NCI-H2196 (cell line): ENCODE data around the gene RASL12.
A peak's percentile ranks its signal among the peaks of the same experiment; 100 is the strongest.
"Not testable (repeated sequence)": the region's sequence is repeated elsewhere in the genome, so short reads cannot be mapped to it uniquely, and the experiment has no call there.

Experiments
- DNase-seq: peaks from one replicate; lab custom pipeline; 2025; ENCODE audit not compliant: unreplicated experiment; lab: John Stamatoyannopoulos, UW

The RASL12 gene

GRCh38 chr15:65057549-65057940, 10.2 kb downstream of the RASL12 start:
- no peak for DNase-seq

GRCh38 chr15:65056868-65057548, 10.8 kb downstream of the RASL12 start:
- DNase-seq, result no peak

DNA sequence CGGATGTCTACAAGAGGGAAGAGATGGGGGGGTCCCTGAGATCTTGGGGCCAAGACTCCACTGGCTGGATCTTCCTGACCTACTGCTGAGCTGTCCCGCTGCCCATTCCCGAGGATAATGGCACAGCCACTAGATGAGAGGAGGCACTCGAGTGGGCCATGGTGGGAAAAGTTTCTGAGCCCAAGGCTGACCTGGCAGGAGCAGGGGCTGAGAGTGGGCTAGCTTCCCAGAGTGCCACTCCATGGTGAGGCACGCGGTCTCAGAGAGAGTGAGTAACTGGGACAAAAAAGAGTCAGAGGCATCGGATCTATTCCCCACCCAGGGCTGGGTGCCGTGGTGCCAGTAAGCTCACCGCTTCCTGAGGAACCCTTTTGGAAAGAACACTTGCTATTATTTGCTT, 11.7 kb downstream of the RASL12 start:
- no peak for DNase-seq

DNA sequence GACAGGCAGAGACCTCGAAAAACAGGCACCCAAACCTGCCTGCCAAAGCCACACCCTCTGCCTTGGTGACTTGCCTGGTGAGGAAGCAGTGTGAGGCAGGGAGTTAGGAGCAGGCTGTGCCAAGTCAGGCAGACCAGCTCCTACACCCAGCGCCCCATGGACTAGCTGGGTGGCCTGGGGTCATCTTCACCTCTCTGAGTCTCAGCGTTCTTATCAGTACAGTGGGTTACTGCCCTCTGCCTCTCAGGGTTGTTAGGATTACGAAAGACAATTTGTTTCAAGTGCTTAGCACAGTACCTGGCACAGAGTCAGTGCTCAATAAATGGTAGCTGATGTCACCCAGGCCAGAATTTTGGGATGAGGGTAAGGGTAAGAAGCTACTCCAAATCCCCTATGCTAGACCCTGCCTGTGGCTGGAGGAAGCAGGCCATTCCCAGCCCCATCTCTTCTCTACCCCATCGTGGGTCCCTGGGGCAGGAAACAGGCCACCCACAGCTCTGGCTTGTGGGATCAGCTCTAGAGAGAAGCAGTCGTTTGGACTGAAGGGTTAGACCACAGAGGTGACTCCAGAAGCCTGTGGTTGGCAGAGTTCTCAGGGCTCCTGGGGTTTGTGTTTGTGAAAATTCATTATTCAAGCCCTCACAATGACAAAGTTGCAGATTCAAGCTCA, 12.5 kb downstream of the RASL12 start:
- DNase-seq, result no peak

DNA sequence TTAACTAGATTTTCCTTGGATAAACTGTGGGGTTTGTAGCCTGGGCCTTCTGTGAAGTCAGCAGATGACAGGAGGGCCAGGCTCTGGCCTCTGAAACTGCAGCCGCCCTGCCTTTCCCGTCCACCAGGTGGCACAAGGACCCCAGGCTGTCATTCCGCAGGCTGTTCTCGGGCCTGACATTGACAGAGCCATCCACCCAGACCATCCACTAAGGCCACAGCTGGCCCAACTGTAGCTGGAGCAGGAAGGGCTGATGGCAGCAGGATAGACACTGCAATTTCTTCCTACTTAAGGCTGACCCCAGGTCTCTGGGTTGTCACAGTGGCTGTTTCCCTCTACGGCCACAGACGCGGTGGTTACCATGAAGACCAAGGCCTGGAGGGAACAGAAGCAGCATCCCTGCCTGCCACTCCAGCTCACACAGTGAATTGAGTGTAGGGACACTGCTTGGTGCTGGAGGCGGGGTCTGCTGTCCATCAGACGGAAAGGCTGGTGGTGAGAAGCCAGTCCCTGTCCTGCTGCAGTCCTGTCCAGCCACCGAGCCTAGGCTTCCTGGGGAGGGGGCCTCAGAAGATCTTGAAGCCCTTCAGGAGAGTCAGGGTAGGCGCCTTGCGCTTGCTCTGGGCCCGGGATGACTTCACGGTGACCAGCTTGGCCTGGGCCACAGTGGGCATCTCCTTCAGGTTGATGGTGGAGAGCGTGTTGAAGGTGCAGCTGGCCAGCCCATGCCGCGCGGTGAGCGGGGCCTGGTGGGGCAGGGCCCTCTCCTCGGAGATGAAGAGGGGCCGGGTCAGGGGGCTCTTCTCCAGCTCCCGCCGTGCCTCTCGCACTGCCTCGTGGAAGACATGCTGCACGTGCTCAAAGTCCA, 13.2 kb downstream of the RASL12 start:
- DNase-seq, result peak; percentile 48

- no peak for DNase-seq
Observed at GRCh38 chr15:65052956-65053355, 14.8 kb downstream of the RASL12 start.

DNA sequence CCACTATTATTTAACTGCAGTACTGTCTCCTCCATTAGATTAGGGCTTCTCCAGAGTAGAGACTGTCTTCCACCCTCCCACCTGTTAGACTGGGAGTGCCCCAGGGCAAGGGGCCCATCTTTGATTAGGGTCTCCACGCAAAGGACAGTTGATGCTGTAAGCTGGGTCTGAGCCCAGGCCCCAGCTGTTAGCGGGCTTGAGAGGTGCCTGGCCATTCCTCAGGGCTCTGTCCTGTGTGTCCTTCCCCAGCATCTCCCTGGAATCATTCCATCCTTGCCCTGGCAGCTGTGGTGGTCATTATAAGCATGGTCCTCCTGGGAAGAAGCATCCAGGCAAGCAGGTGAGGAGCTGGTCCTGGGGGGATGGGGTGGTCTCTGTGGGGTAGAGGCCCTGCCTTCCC, 16.5 kb downstream of the RASL12 start:
- no peak for DNase-seq

DNA sequence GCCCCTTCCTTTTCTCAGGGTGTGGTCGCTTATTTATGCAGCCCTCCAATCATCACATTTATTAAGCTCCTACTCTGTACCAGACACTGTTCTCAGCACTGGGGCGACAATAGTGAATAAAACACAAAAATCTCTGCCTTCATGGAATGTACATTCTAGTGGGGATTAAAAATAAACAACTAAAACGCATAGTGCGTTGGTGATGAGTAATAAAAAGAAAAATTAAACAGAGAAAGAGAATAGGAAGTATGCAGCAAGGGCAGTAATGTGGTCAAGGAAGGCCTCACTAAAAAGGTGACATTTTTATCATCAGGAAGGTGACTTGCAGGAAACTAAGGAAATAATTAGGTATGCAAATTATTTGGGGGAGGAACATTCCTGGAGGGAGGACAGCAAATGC, 17.5 kb downstream of the RASL12 start:
- no peak for DNase-seq

DNA sequence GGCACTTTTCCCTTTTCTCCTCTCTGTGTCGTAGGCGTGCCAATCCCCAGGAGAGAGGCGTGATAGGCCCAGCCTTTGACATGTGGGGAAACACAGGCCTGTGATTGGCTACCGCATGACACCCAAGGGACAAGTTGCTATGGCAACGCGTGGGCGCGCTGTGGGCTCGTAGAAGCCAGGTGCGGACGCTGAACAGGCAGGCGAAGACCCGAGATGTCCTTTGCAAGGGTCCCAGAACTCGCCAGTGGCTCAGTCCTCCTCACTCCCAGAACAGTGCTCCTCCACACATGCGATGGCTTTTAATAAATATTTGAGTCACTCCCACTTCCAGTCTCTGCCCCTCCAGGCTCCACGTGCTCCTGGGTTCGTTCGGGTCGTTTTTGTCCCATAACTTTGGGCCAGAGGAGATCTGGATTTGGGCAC, 18.4 kb downstream of the RASL12 start:
- peak; percentile 90 for DNase-seq

DNA sequence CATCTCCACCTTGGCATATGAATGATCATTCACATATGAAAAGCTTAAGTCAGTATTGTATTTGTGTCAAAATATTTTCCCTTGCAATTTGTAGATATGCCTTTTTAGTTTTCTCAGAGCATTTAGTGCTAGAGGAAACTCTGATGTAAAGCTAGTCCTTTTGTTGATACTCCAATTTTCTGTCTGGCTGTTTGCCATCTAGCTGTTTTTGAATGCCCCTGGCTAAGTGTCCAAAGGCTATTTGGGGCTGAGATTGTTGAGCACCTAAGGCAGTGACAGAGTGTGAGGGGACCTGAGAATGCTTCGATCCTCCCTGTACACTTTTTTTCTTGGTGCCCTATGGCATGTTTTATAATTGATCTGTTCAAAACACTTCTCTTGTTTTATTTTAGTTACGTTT, 19.6 kb downstream of the RASL12 start:
- DNase-seq, result no peak

GRCh38 chr15:65044724-65045481, 22.9 kb downstream of the RASL12 start, which contains the start of gene SLC51B:
SLC51B (plus strand) TSS chr15:65045387; CDS start chr15:65050005, 4,618 bp downstream.
- DNase-seq, result peak; percentile 53

DNA sequence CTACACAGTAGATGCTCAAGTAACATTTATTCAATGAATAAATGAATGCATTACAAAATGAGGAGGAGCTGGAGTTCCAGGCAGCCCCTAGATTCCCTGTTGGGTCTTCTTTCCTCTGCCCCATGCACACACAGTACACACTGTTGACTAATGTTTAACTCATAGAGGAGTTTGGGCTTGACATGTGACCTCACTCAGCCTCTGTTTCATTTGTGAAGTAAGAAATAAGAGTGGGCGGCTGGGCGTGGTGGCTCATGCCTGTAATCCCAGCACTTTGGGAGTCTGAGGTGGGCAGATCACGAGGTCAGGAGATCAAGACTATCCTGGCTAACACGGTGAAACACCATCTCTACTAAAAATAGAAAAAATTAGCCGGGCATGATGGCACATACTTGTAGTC, 23.6 kb downstream of the RASL12 start:
- DNase-seq, result not testable (repeated sequence)

DNA sequence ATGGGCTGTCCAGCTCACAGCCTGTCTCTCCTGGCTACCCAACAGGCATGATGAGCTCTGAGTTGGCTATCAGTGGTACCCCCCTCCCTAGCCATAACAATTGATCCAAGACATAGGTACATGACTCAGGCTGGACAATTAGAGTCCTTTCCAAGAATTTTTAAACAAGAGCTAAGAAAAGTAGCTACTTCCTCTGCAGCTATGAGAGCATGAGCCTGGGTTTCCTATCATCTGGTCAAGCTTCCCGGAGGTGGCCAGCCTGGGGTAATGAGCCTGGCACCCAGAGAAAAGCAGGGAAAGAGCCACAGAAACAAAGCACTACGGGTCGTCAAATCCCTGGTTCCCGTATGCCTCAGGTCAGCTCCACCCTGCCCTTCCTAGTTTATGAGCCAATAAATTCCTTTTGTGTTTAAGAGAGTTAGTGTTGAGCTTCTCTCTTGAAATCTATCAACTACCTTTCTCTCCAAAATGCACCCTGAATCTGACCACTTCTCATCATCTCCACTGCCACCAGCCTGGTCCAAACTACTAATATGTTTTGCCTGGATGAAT, 24.9 kb downstream of the RASL12 start:
- DNase-seq, result no peak

DNA sequence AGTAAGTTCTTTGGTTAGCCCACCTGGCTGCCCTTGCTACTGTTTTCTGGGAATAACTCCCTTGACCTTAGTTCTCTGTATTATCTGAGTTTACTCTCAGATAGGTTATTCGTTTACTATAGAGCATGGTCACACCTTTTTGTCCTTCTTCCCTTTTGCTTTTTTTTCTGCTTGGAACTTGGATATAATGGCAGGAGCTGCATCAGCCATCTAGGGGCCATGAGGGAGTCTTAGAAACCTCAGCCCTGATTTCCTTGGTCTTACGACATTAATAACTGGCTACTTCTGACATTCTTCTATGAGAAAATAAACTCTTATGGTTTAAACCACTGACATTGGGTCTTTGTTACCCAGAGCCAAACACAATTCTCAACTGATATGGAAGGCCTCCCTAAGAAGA, 26.0 kb downstream of the RASL12 start:
- DNase-seq, result no peak

DNA sequence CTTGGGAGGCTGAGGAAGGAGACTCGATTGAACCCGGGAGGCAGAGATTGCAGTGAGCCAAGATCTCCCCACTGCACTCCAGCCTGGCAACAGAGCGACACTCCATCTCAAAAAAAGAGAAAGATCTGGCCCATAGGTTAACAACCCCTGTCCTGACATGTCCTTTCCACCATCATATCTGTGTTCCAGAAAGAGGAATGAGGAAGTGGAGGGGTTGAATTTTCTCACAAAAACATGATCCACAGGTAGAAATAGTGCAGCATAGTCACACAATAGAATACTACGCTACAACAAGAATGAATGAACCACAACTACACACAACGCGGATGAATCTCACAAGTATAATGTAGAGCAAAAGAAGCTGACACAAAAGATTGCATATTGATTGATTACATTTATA, 27.3 kb downstream of the RASL12 start:
- DNase-seq, result no peak

DNA sequence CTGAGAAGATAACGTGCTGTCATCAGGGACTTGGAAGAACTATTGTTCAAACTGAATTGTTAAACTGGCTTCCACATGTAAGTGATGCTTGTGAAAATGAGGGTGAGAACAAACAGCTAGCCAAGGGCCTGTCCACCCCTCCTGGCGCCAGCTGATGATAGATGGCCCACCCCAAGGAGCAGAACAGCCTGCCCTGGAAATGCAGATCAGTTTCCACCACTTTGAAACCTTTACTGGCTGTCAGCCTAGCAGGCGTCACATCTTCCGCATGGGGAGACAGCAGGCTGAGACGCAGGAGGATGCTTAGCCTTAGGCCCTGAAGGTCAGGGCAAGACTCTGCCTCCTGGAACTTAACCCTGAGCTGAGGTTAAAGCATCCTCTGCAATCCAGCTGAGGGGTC, 29.0 kb downstream of the RASL12 start:
- no peak for DNase-seq

GRCh38 chr15:65038428-65038827, 29.4 kb downstream of the RASL12 start:
- DNase-seq, result no peak

DNA sequence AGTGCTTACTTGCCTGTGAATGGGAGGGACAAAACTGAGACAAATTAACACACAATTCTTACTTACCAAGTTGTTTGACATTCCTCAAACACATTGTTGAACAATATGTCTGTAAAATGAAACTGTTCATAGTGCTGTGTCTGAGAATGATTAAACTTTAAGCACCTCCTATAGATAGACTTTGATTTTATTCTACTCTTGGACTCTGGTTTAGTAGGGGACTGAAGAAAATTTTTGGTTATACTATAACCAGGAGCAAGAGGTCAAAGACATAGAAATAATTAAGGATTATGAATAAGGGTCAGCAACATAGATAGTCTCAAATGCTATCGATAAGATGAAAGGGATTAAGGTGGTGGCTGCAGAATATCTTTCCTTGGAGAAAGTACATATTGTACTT, 30.5 kb downstream of the RASL12 start:
- DNase-seq, result no peak

DNA sequence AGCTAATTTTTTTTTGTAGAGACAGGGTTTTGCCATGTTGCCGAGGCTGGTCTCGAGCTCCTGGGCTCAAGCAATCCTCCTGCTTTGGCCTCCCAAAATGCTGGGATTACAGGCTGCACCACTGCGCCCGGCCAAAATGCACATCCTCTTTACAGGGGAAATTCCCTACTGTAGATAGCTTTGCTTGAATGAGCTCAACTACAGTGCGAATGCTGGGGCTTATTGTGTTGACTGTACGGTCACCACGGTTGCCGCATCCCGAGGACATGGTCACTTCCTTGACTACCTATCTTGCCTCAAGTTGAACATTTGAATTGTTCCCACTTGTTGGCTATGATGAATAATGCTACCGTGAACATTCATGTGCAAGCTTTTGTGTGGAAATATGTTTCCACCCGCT, 33.1 kb downstream of the RASL12 start:
- DNase-seq, result no peak

DNA sequence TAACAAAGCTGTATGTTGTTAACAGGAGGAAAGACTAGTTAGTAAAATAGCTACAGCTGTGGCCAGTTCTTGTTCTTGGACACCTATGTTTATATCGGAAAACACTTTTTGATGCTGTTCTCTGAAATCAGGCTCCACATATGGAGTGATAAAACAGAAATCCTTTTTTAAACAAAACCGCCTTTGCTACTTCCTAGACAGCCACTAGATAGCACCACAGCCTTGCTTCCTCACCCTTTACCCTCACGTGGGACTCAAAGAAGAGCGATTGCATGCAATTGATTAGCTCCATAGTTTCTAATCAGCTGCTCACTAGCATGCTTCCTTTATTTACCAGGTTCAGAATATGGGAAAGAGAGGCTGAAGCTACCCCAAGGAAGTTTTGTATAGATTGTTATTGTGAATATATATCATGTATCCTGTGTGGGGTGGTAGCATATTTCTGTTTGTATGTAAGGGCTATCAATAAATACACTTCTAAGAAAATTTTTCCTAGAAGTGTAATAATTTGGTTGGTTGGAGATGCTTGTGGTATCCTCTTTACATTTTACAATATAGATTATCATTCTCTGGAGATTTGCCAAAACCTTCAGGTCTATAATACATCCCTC, 34.0 kb downstream of the RASL12 start:
- DNase-seq, result peak; percentile 2
